ENCODE results near the gene SNED1.

The SNED1 gene

DNA sequence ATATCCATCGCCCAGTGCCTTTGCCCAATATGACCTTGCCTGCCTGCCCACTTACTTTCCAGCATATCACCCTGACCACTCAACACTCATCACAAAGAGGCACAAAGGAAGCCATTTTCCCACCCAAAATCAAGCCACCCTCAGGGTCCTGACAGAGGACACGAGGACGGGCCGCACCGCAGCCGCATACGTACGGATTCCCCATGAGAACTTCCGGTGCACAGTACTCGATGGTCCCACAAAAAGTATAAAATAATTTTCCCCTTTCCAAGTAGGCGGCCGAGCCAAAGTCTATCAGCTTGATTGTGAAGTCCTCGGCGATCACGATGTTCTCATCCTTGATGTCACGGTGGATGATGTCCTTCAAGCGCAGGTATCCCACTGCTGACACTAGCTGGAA is 113.6 kb downstream of the SNED1 start:
- no peak for DNase-seq

DNA sequence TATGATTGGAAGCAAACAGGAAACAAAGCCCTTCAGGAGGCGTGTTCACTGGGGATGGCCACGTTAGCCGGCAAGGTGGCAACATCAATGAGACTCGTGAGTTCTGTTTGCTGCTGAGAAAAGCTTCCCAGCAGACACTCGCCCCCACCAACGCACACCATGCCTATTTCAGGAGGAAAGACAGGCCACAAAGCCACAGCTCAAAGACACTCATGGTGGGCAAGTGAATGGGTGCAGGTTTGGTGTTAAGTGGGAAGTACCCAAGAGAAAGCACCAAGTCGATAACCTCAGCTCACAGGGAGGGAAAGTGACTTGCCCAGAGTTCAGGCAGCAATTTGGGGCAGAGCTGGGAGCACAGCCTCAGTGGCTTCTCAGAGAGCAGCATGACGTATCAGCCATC is 114.2 kb downstream of the SNED1 start:
- no peak for DNase-seq

DNA sequence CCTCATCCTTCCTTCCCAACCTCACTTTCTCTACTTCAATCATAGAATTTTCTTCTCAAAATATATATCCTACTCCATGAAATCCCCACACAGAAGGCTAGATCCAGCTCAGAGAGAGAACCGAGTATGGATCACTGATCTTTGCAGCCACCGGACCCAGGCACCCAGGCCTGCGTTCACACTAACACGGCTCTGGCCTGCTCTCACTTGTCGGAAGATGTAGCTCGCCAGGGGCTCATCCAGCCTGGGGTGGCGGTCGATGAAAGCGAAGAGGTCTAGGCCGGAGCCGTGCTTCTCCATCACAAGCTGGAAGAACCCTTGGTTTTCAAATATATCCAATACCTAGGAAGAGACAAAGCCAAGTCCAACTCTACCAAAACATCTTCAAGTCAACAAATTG is 116.4 kb downstream of the SNED1 start:
- DNase-seq: no peak

DNA sequence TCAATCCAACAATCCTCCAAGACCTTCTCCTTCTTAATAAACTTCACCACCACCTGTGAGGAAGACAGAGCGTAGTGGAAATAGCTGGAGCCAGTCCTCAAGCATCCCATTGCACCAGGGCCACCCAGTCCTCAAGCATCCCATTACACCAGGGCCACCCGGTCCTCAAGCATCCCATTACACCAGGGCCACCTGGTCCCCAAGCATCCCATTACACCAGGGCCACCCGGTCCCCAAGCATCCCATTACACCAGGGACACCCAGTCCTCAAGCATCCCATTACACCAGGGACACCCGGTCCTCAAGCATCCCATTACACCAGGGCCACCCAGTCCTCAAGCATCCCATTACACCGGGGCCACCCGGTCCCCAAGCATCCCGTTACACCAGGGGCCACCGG is 116.9 kb downstream of the SNED1 start:
- DNase-seq: no peak

DNA sequence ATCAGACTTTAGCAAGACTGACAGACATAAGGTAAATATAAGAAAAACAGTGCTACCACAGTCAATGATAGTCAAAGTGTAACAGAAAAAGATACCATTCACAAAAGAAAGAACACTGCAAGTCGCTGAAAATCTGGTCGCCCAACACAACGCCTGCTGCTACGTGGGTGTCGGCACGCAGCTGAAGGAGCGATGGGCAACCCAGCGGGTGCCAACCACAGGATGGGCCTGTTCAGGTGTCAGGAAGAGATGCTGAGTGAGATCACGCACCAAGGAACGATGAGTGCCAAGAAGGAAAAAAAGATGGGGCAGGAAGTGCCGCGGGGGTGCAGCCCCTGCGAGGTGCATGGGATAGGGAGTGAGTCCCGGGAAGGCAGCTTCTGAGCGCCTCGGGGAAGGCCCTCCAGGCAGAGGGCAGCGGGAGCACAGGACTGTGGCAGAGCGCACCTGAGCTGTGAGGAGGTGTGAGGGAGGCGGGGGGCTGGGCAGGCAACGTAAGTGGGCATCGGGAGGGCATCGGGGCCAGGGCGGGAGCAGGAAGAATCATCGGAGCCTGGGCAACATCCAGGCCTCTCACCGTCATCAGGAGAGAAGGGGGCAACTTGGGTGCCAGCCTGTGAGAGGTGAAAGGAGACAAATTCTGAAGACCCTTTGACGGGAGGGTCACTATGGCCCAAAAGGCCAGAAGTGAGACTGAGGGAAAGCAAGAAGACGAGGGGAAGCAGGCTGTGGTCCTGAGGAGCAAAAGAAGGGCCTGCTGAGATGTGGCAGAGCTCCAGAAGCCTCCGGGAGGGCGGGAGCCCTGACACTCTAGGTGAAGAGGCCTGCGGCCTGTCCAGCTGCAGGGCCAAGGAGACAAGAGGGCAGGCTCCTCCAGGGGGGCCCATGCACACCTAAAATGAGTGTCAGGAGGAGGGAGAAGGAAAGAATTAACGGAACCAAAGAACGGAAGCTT is 118.5 kb downstream of the SNED1 start:
- no peak for DNase-seq

DNA sequence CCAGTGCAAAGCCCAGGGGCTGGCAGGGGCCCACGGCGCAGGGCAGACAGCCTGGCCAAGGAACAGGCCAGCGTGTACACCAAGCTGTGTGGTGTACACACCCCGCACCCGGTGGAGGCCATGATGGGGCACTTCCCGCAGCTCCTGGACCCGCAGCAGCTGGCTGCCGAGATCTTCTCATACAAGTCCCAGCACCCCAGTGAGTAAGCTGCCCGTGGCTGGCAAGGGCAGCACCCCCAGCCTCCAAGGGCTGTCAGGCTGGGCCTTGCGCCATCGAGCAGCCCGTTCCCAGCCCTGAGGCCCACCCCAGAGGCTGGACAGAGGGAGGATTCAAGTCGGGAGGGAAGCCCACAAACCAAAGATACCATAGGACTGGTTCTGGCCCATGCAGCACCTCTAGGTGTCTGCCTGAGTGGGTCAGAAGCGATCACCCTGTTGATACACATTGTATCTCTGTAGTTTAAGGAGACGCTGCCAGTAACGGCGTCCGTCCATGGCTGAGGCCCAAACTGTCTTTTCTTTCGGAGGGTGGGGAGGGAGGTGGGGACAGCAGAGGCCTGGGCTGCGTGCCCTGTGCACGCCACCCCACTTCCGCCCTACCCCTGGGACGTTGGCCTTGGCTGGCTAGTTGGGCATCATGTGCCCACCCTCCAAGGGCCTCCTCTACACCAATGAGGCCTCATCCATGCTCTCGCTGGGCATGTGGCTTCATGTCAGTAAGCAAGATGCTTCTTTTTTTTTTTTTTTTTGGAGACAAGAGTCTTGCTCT is 120.5 kb downstream of the SNED1 start:
- DNase-seq: no peak

DNA sequence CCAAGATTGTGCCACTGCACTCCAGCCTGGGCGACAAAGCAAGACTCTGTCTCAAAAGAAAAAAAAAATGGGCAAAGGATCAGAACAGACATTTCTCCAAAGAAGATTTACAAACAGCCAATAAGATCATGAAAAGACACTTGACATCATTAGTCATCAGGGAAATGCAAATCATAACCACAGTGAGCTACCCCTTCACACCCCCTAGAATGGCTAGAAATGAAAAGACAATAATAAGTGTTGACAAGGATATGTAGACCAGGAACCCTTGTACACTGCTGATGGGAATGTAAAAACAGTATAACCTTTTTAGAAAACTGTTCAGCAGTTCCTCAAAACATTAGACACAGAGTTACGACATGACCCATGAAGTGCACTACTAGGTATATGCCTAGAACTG is 122.0 kb downstream of the SNED1 start:
- no peak for DNase-seq

DNA sequence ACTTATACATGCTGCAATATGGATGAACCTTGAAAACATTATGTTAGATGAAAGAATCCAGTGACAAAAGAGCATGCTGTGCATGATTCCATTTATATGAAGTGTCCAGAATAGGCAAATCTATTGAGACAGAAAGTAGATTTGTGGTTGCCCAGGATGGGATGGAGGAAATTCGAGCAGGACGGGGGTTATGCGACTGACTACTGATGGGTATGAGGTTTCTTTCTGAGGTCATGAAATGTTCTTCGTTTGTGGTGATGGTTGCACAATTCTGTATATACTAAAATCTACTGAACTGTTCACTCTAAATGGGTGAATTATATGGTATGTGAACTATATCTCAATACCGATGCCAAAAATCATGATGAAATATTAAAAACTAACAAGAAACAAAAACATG is 122.6 kb downstream of the SNED1 start:
- no peak for DNase-seq

DNA sequence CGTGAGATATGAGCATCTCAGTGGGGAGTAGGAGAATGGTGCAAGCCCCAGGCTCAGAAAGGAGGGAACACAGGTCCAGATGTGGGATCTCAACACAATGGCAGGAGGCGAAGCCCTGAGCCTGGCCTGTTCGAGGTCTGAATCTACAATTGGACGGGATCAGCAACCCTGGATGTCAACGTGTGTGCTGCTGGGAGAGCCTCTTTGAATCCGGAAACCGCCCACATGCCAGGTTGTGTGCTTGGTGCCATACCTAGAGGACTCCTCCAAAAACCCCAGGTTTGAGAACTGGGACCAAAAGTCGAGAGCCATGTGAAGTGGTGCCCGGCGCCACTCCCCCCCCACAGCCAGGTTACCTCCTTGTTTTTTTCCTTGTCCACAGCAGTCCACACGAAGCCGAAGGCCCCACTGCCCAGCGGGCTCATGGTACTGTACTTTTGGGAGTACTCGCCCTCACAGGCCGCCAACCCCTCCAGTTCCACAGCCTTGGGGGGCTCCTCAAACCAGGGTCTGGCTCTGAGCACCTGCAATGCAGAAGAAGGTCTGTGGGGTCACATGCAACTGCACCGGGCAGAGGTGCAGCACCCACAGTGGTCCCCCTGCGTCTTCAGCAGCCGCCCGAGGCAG is 124.1 kb downstream of the SNED1 start:
- no peak for DNase-seq

DNA sequence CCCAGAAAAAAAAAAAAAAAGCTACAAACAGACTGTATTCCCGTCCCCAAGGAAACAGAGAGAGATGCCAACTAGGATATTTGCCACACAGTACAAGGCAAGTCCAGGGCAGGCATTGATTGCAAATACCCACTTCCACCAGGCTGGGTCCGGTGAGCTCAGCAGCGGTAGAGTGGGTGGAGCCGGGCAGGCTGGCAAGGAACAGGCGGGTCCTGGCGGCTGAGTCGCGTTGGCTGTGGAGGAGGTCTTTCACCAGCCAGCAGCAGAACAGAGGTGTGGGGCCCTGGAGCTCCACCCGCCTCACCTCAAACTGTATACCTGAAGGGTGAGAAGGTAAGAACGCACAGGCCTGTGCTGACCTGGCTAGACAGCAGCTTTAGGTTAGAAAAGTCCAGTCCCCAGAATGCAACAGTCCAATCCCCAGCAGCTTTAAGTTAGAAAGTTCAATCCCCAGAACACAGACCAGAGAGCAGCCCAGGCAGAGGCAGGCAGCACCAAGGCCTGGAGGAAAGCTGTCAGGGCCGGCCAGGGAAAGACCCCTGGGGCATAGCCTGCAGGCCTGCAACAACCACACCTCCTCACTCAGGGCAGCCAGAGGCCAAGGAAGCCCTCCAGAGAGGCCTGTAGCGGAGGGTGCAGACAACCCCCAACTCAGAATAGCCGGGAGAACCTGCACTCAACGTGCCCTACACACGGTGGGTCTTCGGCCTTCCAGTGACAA is 125.6 kb downstream of the SNED1 start:
- no peak for DNase-seq

DNA sequence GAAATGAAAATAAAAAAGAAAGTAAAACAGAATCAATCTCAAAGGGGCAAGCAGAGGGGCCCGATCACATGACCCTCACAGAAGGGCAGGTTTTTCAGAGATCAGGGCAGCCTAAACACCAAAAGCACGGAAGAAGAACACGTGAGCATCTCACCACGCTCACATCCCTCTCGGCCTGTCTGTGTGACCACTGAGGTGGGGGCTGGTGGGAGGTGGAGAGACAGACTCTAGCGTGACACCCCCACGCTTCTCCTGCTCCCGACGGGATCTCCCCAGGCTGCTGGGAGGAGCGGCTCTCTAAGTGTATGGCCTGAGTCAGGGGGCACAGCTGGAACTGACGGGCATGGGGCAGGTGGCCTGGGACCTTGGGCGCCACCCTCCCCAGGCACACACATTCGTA is 127.2 kb downstream of the SNED1 start:
- no peak for DNase-seq

DNA sequence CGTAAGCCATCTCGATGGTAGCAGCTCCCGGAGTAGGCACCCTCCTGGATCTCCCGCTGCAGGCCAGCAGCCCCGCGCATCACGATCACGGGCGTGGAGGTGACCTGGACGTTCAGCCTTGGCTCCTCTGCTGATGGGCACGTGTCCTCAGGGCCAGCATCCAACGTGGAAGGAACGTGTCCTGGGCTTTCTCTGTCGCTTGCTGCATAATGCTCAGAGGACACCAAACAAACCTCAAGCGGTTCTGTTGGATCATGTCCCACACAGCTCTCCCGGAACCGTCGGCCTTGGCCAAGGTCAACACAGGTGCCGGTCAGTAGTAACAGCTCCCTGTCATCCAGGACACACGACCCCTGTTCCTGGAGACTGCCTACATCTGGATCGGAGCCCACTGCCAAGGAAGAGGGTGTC is 127.8 kb downstream of the SNED1 start:
- DNase-seq: no peak

DNA sequence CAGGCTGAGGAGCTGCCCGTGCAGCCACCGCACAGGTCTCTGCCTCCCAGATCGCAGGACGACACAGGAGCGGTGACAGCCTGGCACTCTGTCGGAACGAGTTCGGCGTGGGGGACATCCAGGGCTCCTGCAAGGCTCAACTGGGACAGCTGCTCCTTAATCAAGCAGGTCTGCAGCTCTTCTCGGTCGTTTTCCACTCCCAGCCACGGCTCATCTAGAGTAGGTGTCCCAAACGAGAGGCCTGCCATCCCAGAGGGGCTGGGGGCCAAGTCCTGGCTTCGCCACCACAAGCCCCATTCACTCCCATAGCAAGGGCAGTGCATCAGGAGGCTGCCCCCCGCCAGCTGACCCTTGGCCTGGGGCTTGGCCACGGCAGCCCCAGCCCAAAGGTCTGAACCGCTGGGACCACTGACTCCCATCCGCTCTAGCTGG is 128.4 kb downstream of the SNED1 start:
- no peak for DNase-seq

DNA sequence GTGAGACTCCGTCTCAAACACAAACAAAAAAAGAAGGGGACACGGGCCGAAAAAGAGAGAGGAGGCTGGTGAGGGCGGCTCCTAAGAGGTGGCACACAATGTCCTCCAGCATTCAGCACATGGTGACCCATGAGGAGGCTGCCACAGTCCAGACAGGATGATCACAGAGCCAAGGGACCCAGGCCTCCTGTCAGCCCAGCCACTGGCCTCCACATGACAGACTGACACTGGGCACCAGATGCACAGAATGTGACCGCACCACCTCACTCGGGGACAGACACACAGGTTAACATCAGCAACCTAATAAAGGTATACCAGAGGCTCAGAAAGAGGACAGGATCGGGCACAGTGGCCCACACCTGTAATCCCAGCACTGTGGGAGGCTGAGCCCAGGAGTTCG is 129.8 kb downstream of the SNED1 start:
- no peak for DNase-seq

DNA sequence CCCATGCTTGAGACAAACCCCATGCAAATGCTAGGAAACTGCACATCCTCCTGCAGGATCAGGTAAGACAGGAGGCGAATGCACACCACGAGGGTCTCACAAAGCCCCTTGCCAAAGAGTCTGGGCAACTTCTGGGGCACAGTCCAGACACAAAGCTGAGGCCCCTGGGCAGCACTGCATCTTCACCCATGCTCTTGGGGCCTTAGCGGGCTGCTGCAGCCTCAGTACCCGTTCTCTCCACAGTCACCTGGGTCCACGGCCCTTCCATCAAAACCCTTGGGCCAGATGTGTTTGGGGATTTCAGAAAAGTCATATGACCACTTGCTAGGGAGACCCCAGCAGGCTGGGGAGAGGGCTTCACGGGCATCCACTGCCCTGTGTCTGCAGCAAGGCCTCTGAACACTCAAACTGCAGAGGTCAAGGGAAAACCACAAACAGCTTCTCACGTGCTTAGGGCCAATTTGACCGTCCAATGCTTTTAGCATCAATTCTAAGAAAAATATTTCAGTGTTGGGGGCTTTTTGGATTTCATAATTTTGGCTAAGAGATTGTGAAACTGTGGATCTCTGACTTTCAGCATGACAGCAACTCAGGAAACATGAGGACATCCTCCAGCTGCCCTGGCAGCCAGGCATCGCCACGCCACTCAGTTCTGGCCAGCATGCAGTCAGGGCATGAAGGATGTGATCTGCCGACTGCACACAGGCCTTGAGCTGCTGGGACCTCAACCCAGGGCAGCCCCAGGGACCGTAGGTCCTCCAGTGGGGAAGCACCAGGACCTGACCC is 130.9 kb downstream of the SNED1 start:
- no peak for DNase-seq

DNA sequence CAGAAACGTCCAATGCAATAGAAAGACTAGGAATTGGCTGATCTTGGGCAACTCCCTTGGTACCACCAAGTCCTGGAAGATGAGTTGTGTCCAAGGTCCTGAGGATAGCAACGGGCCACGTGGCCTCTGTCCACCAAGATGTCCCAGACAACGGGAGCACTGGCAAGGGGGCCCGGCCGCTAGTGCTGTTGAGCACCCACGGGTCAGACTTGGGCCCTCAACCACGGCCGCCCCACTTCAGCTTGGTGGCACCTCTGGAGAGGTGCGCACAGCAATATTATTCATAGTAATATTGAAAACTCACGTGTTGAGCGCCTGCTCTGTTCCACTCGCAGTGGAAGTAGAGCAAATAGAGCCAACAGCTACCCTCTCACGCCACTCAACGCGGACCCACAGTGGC is 131.9 kb downstream of the SNED1 start:
- no peak for DNase-seq

DNA sequence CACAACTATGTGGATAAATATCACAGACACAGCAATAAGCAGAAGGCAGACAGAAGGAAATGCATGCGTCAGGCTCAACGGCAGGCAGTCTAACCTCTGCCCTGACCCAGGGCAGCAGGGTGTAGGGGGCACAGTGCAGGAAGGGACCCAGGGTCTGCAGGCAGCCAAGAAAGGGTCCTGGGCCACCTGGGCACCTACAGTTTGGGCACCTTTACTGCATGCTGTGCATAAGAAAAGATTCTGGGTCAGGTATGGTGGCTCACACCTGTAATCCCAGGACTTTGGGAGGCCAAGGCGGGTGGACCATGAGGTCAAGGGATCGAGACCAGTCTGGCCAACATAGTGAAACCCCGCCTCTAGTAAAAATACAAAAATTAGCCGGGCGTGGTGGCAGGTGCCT is 133.1 kb downstream of the SNED1 start:
- DNase-seq: no peak

DNA sequence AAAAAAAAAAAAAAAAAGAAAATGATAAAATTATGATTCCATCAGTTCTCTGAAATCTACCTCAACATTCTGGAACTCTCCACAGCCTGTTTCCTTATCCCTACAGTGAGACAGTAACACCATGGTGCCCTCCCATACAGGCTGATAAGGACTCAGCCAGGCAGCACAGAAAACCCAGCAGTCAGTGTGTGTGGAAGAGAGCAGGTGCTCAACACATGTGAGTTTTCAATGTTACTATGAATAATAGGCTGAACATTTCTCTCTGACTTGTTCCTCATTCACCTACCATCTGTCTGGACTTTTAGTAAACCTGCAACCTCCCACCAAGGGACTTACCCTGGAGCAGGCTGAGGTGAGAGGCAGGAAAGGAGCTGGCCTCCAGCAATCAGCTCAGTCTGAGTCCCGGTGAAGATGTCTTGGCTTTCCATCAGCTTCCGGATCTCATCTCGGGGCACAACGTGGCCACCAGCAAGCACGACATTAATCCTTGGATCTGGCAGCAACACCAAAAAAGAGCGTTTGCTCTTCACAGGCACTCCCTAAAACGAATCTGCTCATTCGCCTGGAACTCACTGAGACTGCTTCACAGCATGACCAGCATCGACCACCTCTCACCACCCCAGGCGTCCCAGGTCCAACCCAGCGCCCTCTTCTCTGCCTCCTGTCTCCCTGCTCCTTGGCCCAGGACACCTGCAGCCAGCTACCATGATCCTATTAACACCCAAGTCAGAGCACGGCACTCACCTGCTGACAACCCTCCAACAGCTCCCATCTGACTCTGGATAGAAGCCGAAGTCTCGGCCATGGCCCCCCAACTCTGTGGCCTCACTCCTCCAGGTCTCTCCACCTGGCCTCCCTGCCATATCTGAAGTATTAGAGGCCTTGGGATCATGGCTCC is 134.4 kb downstream of the SNED1 start:
- DNase-seq: no peak

DNA sequence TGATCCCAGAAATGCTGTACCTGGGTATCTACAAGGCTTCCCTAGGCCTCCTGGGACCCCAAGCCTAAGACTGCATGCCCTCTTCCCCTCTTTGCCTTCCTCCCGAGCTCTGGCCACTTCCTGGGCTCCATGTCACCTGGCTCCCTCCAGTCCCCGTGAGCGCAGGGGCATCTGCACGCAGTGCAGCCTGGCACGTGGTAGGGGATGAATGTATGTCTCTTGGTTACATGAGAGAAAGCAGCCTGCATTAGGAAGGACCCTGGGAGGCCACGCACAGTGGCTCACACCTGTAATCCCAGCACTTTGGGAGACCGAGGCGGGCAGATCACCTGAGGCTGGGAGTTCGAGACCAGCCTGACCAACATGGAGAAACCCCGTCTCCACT is 135.0 kb downstream of the SNED1 start:
- DNase-seq: no peak

DNA sequence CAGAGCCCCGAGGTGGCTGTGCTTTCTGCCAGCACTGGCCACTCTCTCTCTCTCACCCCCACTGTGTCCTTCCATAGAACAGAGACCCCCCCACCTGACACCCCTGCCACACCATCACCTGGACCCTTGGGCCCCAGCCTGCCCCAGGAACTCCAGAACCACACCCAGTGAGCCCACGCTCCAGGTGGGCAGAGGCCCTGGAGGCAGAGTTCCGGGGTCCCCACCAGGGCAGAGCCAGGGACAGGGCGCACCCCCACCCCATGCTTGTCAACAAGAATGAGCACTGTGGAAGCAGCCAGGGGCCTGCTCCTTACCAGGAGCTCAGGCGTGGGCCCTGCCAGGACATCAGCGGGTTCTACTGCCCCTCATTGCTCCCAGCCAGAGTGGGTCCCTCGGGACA is 136.3 kb downstream of the SNED1 start:
- no peak for DNase-seq

DNA sequence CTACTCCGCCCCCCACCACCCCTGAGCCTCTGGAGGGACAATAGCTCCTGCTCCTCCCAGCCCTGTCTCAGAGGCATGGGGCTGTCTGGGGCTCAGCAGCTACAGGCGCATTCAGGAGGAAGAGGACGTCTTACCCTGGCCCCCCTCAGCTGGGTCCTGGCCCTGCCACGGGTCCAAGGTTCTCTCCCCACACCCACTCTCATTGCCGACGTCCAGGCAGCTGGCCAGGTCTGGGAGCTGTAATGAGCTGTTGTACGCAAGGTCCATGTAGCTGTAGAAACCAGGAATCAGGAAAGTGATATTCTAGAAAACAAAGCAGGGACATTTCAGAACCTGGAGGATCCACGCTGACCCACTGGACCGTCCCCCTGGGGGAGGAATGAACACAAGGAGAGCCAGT is 137.3 kb downstream of the SNED1 start:
- DNase-seq: no peak

Measured in bone marrow (tissue), 2 donors.